OCI-M2 (cell line): Measurements from ENCODE around the gene ADPRHL1.

Source experiments
- DNase-seq: peaks from one replicate; lab custom pipeline; 2025; ENCODE audit not compliant: unreplicated experiment; lab: John Stamatoyannopoulos, UW

Gene ADPRHL1

DNA sequence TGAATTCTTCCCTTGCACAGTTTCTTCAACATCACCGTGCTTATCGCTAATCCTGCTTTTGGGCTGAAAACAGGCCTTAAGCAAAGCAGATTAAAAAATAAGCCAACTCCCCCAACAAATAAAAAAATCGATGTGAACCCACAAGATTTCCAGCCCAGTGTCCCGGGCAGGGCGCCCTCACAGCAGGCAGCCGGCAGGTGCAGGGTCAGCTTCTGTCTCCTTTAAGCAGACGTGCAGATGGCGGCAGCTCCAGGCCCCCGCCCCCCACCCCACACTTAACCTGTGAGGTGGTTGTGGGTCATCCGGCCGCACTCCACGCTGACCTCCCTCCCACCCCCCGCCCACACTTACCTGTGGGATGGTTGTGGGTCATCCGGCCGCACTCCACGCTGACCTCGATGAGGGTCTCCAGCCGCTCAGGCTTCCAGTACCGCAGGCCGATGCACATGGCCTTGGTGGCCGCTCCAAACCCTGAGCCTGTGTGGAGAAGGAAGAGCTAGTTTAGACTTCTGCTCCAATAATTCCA lies 19.8 kb downstream of the ADPRHL1 start:
- no peak for DNase-seq

DNA sequence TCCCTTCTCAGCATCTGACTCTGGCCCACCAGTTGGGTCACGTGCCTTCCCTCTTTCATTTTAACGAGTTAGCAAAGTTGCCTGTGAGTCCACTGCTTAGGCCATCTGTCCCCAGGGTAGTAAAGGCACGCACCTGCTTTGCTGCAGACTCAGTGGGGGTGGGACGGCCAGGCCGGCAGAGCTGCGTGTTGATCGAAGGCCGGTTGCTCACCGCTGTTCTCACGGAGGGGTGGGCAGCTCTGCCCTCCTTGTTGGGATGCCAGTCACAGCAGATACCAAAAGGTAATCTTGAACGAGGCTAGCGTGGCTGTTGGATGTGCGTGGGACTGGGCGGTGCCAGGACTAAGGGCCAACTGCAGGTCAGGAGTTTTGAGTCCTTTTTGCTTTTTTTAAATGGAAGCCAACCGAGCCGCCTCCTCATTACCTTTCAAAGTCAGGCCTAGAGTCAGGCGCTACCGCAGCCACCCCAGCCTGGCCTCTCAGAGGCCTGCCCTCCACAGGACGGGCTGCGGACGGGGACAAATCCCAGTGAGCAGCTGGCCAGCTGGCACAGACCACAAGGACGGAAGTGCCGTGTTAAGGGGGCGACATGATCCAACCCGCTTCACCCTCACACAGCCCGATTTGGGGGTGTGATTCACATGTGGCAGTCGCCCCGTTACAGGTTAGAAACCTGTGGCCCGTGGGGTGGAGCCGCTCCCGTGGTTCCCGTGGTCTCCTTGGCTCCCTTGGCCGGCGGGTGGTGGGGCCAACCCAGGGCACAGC lies 20.6 kb downstream of the ADPRHL1 start:
- DNase-seq = no peak

DNA sequence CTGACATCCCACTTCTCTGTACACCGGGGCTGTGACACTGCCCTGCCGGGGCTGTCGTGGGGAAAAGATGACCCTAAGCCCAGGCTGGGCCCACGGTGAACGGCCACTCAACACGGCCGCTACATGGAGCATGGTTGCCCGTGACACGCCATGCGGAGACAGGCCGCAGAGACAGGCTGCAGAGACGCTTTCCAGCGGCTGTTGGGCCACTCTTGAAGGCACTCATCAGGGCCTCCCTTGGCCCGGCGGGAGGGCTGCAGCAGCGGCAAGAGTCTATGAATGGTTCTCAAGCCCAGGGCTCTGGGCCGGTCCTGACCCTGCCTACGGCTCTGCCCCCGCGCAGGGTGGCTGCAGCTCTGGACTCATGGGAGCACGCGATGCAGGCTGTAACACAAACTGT lies 22.1 kb downstream of the ADPRHL1 start:
- no peak for DNase-seq

DNA sequence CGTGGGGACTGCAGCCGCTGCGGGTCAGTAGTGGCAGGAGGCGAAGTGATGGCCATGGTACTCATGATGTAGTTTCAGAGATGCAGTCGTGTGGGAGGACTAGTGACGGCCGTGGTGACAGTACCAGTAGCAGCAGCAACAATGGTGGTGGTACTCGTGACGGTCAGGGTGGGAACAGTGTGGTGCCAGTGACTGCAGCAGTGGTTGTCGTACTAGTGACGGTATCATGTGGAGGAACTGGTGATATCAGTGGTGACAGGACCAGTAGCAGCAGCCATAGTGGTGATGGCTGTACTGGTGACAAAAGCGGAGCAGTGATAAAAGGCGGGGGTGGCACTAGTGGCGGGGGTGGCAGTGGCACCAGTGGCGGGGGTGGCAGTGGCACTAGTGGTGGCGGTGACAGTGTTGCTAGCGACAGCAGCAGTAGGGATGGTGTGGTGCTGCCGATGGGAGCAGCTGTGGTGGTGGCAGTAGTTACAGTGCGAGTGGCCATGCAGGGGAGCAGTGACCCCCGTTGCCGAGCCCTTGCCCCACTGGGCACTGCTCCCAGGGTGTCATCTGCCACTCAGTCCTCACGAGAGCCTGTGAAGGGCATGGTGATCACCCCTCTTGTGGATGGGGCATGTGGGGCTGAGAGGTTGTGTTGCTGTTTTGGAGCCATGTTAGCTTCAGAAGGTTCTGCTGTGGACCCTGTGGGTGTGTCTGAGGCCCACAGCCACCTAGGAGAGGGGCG lies 22.7 kb downstream of the ADPRHL1 start:
- no peak for DNase-seq

DNA sequence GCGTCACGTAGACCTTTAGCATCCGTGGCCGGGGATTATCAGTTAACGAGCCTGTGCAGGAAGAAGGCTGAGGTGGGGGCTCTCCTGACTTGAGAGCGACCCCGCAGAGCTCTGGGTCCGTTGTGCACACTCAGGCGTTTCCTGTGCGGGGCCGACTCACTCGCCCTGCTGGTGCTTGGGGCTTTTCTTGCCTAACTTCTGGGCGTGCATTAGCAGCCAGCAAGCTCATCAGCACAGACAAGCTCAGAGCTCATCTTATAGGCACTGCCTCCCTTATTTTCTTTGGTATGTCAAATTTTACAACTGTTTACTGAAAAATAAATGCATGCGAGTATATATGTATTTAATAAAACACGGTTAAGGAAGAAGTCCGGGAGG lies 23.7 kb downstream of the ADPRHL1 start:
- no peak for DNase-seq

DNA sequence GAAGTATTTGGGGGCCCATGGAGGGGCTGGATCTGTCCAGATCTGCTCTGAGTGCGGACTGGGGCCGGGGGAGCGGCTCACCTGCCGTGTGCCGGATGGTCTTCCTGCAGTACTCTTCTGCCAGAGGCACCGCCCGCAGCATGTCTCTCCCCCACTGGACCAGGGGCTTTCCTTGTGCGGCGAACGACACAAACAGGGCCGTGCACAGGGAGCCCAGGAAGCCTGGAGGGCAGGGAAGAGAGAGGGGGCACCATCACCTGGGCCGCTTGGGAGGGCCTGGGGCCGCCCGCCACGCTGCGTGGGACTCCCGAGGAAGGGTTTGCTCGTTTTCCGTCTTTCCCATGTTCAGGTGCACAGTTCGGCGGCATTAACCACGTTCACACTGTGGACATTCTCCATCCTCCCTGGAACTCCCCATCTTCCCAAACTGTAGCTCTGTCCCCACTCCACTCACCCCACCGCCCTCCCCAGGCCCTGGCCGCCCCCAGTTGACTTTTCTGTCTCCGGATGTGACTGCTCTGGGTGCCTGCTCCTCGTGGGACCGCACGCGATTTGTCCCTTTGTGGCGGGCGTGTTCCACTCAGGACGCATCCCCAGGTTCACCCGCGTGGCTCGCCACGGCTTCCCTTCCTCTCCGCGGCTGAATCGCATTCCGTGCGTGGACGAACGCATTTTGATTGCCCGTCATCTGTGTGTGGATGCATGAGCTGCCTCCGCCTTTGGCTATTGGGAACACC lies 24.2 kb downstream of the ADPRHL1 start:
- no peak for DNase-seq

DNA sequence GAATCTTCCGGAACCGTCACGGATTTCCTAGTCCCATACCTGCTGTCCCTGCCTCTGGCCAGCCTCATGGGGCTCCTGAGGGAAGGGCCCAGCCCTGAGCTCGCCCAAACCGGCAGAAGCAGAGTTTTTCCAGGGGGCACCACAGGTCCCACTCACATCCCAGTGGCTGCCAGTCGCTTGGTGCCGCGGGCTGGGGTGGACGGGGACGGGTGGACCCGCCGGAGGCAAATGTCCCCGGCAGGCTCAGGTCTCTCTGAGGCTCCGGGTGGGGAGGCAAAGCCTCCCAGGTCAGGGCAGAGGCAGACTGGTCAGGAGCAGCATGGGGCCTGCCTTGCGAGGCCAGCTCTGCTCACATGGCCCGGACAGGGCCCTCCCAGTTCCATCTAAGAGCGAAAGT lies 24.8 kb downstream of the ADPRHL1 start:
- no peak for DNase-seq

DNA sequence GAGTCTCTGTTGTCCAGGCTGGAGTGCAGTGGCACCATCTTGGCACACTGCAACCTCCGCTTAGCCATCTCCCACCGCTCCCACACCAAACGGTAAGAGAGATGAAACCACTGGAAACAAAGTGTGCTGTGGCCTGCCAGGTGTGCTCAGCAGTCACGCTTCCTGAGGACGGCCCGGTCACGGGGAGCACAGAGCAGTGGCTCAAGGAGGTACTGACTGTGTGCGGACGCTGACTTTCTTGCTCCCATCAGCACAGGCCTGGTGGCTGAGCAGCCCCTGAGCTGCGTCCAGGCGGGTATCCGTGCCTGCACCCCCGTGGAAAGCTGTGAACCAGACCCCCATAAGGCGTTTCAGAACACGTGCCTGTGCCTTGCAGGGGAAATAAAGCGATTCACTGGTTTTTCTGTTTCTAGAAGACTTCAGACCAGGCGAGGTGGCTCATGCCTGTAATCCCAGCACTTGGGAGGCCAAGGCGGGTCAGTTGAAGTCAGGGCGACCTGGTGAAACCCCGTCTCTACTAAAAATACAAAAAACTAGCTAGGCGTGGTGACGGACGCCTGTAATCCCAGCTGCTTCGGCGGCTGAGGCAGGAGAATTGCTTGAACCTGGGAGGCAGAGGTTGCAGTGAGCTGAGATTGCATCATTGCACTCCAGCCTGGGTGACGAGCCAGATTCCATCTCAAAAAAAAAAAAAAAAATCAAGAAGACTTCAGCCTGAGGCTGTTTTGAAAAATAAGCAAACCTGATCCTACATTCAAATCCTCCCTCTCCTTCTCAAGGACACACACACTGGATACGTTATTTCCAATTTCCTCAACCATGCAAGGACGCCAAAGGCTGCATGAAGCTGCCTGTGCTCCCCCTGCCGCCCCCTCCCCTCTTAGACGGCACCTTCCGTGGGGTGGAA lies 25.5 kb downstream of the ADPRHL1 start:
- no peak for DNase-seq

DNA sequence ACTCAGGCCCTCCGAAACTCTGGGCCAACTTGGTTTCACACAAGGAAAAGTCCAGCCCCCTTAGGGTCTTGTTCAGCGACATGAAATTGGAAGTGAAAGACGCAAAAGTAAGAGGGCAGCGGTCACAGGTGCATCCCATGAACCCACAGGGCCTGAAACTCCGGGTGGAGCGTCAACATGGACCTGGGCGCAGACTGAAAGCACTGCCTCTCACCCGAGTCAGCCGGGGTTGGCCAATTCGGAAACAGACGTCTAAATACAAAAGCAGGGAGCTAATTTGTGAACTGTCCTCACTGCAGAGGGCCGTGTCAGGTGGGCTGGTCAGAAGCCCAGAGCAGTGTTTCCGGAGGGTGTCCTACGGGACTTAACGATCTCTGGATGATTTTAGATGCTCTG lies 26.7 kb downstream of the ADPRHL1 start:
- no peak for DNase-seq

DNA sequence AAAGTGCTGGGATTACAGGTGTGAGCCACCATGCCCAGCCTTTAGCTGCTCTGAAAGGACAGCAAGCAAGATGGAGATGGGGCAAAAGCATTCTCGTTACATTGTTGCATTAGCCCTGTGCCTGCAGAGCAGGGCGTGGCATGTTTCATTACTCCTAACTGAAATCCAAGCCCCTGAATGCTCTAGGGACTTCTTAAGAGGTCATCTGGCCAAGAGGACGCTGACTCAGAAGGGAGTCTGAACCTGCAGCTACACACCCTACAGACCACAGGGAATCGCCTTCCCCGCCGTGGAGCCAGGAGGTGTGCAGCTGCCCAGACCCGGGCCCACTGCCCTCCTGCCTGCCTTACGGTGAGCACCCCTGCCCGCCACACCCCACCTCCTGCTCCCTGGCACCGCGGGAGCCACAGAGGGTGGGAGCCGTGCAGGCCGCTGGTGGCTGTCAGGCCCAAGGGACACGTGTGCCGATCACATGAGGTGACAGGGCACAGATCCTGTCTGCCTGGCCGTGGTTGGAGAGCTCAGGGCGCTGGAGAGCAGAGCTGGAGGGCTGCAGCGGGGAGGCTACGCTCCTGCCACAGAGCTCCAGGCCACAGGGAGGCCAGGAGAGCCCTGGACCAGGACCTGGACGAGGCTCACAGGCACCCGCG lies 27.2 kb downstream of the ADPRHL1 start:
- DNase-seq = no peak

DNA sequence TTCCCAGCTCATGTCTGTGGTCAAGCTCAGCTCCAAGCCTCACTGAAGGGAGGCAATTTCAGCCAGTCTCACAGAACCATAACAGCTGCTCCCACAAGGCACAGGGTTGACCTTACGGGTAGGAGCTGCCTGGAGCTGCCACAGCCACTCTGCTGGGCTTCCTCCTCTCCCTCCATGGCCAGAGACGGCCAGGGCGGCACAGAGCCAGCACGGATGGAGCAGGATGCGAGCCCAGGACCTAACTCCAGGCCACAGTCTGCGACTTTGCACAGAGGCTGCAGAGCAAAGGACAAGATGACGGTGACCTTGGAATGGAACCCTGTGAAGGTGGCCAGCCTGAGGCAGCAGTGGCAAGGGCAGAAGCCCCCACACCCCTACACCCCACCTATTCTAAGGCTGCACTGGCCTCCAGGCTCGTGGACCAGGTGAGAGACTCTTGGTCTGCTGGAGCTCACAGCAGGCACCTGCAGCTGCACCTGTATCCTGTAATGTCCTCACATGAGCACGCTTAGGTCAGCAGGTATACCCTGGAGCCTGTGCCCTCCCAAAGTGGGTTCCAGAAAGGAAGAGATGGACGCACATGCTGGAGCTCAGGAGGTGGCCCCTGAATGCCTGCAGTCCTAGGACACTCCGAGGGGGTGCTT lies 29.6 kb downstream of the ADPRHL1 start:
- DNase-seq = no peak

DNA sequence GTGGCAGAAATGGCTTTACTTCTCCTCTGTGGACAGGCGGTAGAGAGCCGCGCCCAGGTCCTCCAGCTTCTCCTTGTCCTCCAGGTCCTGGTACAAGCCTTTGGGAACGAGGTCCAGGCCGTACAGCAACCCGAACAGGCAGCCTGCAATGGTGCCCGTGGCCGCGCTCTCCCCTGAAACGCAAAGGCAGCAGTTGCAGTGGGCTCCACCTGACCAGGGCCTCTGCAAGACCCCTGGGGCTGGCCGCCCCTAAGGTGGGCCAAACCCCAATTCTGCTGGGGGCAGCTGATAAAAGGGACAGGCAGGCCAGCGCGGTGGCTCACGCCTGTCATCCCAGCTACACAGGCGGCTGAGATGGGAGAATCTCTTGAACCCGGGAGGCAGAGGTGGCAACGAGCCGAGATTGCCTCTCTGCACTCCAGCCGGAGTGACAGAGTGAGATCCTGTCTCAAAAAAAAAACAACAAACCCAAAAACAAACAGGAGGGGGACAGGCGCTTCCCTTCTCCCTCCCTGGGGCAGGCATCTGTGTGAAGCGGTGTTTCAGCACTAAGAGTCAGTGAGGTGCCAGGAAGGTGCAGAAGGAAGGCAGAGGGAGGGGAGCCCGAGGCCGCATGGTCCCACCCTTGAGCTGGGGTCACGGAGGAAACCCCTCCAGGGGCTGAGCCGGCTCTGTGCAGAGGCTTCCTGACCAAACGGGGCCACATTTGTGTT lies 30.3 kb downstream of the ADPRHL1 start:
- no peak for DNase-seq

DNA sequence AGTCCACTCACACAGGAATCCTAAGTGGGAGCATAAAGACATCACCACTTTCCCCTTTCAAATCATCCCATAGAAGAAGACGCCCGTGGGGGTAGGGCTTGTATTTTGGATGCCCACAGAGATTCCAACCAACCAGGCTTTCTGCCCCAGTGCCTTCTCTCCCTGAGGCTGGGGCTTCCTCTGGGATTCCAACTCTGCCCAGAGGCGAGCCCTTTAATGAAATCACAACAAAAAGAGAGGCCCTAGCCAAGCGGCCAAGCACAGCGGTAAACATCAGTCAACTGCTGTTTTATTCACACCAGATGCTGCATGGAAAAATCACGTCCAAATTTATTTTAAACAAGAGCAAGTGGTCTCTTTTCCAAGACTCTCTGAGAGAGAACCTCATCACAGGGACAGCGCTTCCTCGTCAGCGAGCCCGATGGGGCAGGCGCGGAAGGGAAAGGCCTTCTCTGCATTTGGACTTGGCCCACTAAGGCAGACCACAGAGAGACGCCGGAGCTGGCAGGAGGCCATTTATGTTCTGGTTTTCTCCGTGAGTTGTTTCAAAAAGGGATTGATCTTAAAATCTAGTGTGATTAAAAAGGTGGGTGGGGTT lies 31.5 kb downstream of the ADPRHL1 start:
- DNase-seq = no peak

DNA sequence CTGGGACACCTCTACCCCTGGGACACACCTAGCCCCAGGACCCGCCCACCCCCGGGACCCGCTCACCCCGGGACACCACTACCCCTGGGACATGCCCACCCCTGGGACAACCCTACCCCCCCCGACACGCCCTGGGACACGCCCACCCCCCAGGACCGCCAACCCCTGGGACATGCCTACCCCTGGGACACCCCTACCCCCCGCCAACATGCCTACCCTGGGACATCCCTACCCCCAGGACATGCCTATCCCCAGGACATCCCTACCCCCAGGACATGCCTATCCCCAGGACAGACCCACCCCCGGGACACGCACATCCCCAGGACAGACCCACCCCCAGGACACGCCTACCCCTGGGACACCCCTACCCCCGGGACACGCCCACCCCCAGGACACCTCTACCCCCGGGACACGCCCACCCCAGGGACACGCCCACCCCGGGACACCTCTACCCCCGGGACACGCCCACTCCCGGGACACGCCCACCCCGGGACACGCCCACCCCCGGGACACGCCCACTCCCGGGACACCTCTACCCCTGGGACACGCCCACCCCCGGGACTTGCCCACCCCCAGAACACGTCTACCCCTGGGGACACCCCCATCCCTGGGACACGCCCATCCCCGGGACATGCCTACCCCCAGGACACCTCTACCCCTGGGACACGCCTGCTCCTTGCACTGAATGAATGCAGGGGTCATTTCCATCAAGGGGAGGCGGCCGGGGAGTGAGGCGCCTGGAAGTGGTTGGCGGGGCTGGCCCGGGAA lies 32.3 kb downstream of the ADPRHL1 start:
- no peak for DNase-seq

DNA sequence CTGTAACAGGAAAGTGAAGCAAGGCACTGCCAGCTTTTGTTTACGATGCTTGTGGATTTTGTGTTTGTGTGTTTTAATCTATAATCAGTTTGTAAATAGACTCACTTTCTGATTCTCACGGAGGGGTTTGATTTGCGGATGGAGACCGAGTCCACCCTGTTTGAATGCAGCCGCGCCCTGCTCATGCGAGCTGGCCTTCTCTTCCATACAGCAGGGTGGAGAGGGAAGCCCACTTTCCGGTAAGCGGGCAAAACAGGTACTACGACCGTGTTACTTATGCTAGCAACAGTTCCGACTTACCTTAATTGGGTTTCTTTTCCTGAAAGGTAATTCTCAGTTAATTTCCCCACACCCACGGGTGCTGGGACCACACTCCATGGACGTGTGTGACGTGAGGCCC lies 33.1 kb downstream of the ADPRHL1 start:
- no peak for DNase-seq

DNA sequence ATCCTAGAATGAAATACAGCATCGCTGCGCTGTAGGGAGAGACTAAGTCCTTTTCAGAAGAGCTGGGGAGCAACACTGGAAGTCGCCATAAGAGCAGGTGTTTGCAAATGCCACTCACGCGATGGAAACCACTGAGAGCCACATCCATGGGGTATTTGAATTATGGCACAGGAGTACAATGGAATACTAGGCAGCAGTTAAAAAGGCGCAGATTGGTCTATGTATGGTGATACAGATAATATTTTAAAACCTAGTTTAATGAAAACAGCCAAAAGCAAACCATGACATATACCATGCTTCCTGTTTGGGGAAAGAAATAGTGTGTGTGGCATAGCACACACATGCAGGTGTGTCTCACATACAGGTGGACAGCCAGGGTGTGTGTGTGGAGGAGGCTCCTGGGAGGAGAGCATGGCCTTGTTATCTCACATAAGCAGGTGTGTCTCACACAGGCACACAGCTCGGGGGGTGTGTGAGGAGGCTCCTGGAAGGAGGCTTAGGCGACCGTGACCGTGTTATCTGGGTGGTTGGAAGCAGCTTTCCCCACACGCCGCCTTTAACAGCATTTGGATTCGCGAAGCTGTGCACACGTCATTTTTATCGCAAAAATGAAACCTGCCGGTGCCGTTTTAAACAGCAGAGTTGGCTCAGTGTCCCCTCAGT lies 33.6 kb downstream of the ADPRHL1 start:
- DNase-seq = no peak

DNA sequence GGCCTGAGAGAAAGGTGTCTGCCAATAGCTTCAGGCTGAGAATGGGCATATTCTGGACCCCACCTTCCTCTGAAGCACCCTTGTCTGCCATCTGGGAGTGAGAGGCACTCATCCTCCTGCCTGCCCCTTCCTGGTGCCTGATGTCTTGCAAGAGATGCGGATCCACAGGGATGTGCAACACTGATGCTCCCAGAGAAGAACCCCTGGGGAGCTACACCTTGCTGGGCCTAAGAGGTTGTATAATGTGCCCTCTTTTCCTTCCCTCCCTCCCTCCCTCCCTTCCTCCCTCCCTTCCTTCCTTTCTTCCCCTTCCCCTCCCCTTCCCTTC lies 34.6 kb downstream of the ADPRHL1 start:
- DNase-seq = no peak
